Fibroblast of mammary gland (primary cell): ENCODE data around the gene VGLL2.

Experiments used
- DNase-seq: peaks from one replicate; pipeline ENCODE4 v3.0.0-alpha.2; 2010; ENCODE audit warnings: low read depth
- H3K4me3 ChIP-seq: 2 replicates; pipeline ENCODE4 v1.5.1; 2011; ENCODE audit warnings: low read depth, mild to moderate bottlenecking, low read length, moderate library complexity; ENCODE audit not compliant: control insufficient read depth
- CTCF ChIP-seq: conservative IDR thresholded peaks from 2 replicates; pipeline ENCODE4 v1.5.1; 2011; ENCODE audit warnings: low read depth, low read length, inconsistent platforms; ENCODE audit not compliant: control insufficient read depth, insufficient read depth

VGLL2 gene

DNA sequence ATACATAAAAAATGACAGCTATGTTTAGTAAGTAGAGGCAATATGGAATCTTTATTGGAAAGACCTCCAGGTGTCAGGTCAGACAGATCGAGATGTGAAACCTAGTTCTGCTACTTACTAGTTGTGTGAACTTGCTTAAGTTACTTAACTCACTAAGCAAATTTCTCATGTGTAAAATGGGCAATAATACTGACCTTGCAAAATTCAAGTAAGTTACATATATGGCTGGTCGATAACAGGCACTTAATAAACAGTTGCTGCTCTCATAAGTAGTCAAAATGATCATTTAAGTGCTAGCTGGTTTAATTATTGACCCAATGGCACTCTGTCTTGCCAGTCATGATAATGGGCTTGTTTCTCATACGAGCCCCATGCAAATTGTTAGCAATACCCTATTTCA, 46.0 kb downstream of the VGLL2 start:
- TF ChIP-seq CTCF, result no peak
- H3K4me3 ChIP-seq, result no peak overlapping the region
- no peak for DNase-seq

DNA sequence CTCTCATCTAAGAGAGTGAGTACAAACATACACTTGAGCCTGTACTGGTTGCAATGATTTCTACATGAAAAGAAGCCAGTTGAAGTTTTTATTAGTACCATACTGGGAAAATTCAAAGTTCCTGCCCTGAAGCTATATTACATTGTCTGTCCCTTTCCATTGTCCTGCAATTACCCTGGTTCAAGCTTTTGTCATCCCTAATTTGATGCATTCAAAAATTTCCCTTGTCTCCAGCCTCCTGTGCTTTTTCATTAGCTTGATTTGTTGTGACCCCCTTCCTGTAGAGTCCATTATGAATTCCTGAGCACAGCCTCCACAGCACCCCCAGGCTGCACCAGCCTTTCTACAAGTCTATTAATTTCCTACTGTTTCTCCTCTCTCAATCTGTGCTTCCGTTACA, 46.4 kb downstream of the VGLL2 start:
- no peak for TF ChIP-seq CTCF
- no peak for DNase-seq
- no peak overlapping the region for H3K4me3 ChIP-seq

DNA sequence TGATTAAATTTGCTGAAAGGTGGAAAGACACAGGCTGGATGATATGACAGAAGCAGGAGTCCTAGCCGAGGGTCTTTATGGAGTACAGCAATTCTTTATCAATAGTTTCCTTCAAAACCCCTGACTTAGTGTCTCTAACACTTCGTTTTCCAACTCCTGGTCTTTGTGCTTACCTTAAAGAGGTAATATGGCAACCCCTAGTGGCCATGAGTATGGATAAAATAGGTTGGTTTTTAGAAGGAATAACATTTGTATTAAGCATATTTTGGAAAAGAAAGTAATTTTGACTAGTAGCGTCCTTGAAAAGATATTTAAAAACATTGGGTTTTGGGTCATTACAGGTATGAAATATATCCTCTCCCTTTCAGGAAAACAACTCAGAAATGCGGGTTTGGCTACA, 51.9 kb downstream of the VGLL2 start:
- peak; percentile 44 for TF ChIP-seq CTCF
- no peak overlapping the region for H3K4me3 ChIP-seq
- peak; percentile 36 for DNase-seq
